ENCODE data around the gene WDR1. TPM values are rescaled to one million over a fixed set of nuclear protein-coding genes. Genes with fewer than 3 reads are reported as not detected.

The WDR1 gene
- total RNA-seq, 1 experiment from 2014 or later = 227 TPM

DNA sequence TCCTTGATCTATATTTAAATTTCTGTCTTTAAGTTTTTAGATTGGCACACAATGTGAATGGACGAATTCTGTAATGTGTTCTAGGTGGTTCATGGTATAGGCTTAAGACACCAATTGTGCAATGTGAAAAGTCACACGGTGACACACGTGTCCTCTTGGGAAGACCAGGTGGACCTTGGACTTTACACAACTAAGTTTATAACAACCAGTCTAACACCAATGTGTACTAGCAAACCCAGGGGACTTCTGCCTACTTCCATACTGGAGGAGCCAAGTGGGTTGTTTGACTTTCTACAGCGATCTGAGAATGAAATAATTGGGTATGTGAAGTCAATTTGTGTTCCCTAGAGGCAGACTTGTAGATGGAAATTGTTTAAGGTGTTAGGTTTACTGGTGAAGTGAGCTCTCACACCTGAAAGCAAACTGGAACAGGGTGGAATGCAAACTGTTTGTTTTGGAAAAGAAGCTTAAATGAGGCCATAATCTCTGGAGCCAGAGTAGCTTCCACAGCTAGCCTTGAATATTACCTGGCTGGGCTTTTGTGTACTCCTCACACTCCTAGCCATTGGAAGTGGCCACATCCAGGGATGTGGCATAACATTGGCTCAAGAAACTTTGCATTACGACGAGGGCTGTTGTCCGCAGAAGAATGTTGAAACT, 45.9 kb upstream of the WDR1 start:
- Histone ChIP-seq H3K4me3 (ENCODE audit: low read depth, low read length, poor library complexity, severe bottlenecking) (no peak overlapping the region), H3K36me3 (ENCODE audit: insufficient read depth, low read length, poor library complexity, severe bottlenecking) (no peaks in the 10 kb centered on the region), H3K27ac (ENCODE audit: low read depth, low read length, poor library complexity, severe bottlenecking) (no peak overlapping the region), H3K4me1 (ENCODE audit: insufficient read depth, low read length, poor library complexity, severe bottlenecking) (no peaks in the 10 kb centered on the region), H3K27me3 (replicated peaks; ENCODE audit: insufficient read depth, low read depth, low read length, poor library complexity) (peaks cover 7% of the 10 kb centered on the region), H3K9me3 (ENCODE audit: low read depth, low read length, poor library complexity, severe bottlenecking) (no peaks in the 10 kb centered on the region)
- intact Hi-C loops (cut with micrococcal nuclease; ENCODE audit: unreplicated experiment) = no loop called here
- no peak for DNase-seq (ENCODE audit: low spot score)
- TF ChIP-seq CTCF (conservative IDR thresholded peaks at IDR 0.05; ENCODE audit: low read depth, low read length) (no peak), EZH2 (IDR thresholded peaks at IDR 0.05; ENCODE audit: borderline replicate concordance, low read depth, low read length, poor library complexity, severe bottlenecking) (no peak)
- CTCF ChIA-PET = no interaction called here
- POLR2A ChIA-PET (ENCODE audit: low non-redundant PET) = no interaction called here
- BruUV-seq (replicated peaks) = no TSS peak

DNA sequence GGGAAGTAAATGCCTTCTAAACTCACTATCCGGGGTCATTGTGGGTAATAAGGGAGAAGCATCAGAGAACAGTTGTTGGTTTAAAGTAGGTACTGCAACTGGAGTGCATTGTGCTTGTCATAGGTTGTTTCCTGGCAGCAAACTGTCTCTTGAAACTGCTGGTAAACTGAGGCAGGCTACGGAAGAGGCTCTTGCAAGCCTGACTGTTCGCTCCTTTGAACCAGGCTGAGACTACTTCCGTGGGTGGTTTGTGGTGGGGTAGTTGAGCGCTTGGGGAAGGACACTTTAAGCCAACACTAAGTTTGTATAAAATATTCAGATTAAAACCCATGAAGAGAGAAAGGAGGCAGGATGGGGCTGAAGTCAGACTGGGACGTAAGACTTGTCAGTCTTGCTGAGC, 45.2 kb upstream of the WDR1 start:
- ChIA-PET POLR2A (ENCODE audit: low non-redundant PET) (no interaction called here), CTCF (no interaction called here)
- Histone ChIP-seq H3K27me3 (replicated peaks; ENCODE audit: insufficient read depth, low read depth, low read length, poor library complexity) (peaks cover 8% of the 10 kb centered on the region), H3K27ac (ENCODE audit: low read depth, low read length, poor library complexity, severe bottlenecking) (no peak overlapping the region), H3K9me3 (ENCODE audit: low read depth, low read length, poor library complexity, severe bottlenecking) (no peaks in the 10 kb centered on the region), H3K36me3 (ENCODE audit: insufficient read depth, low read length, poor library complexity, severe bottlenecking) (no peaks in the 10 kb centered on the region), H3K4me3 (ENCODE audit: low read depth, low read length, poor library complexity, severe bottlenecking) (no peak overlapping the region), H3K4me1 (ENCODE audit: insufficient read depth, low read length, poor library complexity, severe bottlenecking) (no peaks in the 10 kb centered on the region)
- DNase-seq (ENCODE audit: low spot score) = no peak
- intact Hi-C loops (cut with micrococcal nuclease; ENCODE audit: unreplicated experiment) = no loop called here
- no TSS peak for BruUV-seq (replicated peaks)
- TF ChIP-seq EZH2 (IDR thresholded peaks at IDR 0.05; ENCODE audit: borderline replicate concordance, low read depth, low read length, poor library complexity, severe bottlenecking) = no peak
- TF ChIP-seq CTCF (conservative IDR thresholded peaks at IDR 0.05; ENCODE audit: low read depth, low read length) = no peak

- intact Hi-C loops (cut with micrococcal nuclease; ENCODE audit: unreplicated experiment) = no loop called here
- Histone ChIP-seq H3K36me3 (ENCODE audit: insufficient read depth, low read length, poor library complexity, severe bottlenecking) (no peaks in the 10 kb centered on the region), H3K4me3 (ENCODE audit: low read depth, low read length, poor library complexity, severe bottlenecking) (no peak overlapping the region), H3K4me1 (ENCODE audit: insufficient read depth, low read length, poor library complexity, severe bottlenecking) (no peaks in the 10 kb centered on the region), H3K9me3 (ENCODE audit: low read depth, low read length, poor library complexity, severe bottlenecking) (no peaks in the 10 kb centered on the region), H3K27ac (ENCODE audit: low read depth, low read length, poor library complexity, severe bottlenecking) (no peak overlapping the region), H3K27me3 (replicated peaks; ENCODE audit: insufficient read depth, low read depth, low read length, poor library complexity) (peaks cover 14% of the 10 kb centered on the region)
- no peak for DNase-seq (ENCODE audit: low spot score)
- no TSS peak for BruUV-seq (replicated peaks)
- ChIA-PET CTCF (no interaction called here), POLR2A (ENCODE audit: low non-redundant PET) (no interaction called here)
- no peak for TF ChIP-seq CTCF (conservative IDR thresholded peaks at IDR 0.05; ENCODE audit: low read depth, low read length)
- no peak for TF ChIP-seq EZH2 (IDR thresholded peaks at IDR 0.05; ENCODE audit: borderline replicate concordance, low read depth, low read length, poor library complexity, severe bottlenecking)
Measured at GRCh38 chr4:10161146-10161545, 44.5 kb upstream of the WDR1 start.
